IPS-NIHi11 (cell line): ENCODE results near the gene NDUFB2.
A peak's percentile ranks its signal among the peaks of the same experiment; 100 is the strongest.
"Not testable (repeated sequence)": the region's sequence is repeated elsewhere in the genome, so short reads cannot be mapped to it uniquely, and the experiment has no call there.

Source experiments
- DNase-seq: peaks from one replicate; pipeline ENCODE4 v3.0.0; 2012; ENCODE audit warnings: mixed read lengths, low spot score

The NDUFB2 gene

GRCh38 chr7:140696680-140697446, at the start of gene NDUFB2:
Gene NDUFB2, plus strand, starts transcription at chr7:140696708. Its CDS starts 37 bp downstream, at chr7:140696745.
- DNase-seq: peak; percentile 88

GRCh38 chr7:140646931-140647647, 49.4 kb upstream of the NDUFB2 start:
- DNase-seq: peak; percentile 81

GRCh38 chr7:140649556-140650205, 46.8 kb upstream of the NDUFB2 start:
- no peak for DNase-seq

- DNase-seq: no peak
Observed at GRCh38 chr7:140650367-140650766, 46.1 kb upstream of the NDUFB2 start.

DNA sequence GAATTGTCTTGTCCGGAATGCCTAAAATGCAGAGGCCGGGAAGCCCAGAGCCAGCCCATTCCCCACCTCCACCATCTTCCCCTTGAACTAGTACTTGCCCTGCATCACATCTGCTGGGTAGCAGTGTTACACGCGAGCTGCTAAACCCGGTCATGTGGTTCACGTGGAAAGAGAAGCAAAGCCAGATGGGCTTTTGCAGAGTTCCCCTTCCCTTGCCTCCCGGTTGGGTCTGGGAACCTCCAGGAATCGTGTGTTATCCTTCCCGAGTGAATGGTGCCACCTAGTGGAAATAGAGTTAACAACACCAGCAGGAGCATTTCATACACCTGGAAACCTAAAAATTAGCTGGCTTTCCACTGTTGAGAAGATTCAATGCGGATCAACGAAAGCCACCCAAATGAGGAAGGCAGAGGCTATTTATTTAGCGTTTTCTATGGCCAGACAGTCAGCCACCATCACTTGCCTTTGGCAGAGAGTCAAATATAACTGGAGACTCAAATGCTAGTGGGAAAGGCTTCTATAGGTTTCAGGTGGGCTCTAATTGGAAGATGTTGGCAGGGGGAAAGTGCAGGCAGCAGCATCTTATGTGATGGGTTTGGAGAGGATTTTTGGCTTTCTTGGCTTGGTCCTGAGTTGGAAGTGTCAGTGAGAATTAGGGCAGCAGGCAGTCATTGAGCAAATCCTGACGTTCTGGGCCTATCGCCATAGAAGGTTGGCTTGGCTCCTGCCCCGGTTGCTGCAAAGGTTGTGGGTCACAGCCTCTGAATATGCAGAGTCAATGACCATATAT, 43.0 kb upstream of the NDUFB2 start:
- DNase-seq: peak; percentile 83

GRCh38 chr7:140654109-140654387, 42.5 kb upstream of the NDUFB2 start:
- no peak for DNase-seq

GRCh38 chr7:140654661-140655060, 41.8 kb upstream of the NDUFB2 start:
- no peak for DNase-seq

DNA sequence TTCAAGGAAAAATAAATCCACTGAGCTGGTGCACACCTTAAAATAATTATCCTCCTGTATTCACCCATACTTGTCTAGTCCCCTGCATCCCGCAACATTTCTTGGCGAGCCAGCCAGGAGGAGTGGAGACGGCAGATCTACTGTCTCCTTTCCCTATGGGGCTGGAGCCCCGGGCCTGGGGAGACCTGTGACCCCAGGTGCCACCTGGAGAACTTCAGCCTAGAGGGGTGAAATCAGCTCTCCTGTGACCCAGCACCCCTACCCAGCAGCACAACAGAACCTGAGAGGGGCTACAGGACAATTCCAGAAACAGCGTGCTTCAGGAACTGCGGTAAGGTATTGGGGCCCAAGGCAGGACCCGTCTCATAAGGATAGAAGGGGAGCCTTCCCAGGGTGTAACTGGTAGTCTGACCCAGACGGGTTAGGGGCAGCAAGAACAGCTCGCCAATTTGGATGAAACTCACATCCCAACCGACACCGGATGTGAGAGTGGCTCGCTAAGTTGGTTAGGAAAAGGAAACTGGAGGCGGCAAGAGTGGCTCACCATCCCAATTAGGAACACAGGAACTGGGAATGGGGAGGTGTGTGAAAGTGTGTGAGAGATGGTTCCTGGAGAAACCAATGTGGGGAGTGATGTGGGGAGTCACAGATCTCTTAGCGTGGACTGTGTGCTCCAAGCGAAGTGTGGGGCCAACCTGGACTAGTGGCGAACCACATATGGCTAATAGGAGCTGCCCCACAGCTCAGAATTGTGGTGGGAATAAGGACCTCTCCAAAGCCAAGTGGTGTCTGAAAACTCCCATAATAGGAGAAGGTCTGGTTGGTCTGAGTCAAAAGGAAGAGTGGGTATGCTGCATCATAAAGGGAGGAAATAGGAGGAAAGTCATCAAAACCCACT, 40.7 kb upstream of the NDUFB2 start:
- no peak for DNase-seq

DNA sequence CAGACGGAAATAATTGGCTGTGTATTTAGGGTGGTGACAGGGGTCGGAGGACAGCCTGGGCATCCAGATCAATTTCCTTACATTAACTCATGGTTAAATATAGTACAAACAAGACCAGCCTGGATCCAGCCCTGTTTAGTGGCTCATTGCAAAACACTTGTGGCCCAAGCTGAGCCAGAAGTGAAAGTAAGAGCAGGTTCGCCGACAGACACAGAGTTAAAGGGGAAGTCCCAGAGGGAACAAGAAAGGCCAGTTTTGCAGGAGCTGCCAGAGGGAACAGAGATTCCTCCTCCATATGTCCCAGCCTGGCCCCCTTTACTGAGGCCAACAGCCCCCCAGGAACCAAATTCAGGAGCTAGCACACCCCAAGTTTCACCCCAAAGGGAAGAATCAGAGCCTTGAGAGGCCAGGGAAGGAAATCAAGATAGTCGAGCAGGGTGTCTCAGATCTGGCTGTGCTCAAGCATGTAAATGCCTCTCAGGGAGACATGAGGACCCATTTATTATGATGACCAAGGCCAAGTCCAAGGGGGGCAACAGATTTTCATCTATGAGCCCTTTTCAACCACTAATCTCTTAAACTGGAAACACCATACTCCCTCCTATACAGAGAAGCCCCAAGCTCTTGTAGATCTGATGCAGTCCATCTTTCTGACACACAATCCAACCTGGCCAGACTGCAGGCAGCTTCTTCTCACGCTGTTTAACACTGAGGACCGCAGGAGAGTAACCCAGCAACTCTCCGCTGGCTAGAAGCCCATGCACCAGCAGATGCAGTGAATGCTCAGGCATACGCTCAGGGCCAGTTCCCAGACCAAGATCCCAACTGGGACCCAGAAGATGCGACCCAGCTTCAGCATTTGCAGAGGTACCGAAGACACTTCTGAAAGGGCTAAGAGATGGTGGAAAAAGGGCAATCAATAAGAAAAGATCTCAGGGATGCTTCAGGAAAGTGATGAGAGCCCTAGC, 39.7 kb upstream of the NDUFB2 start:
- DNase-seq: no peak

- no peak for DNase-seq
Observed at GRCh38 chr7:140657891-140658290, 38.6 kb upstream of the NDUFB2 start.

GRCh38 chr7:140659856-140660255, 36.7 kb upstream of the NDUFB2 start:
- DNase-seq: no peak

- no peak for DNase-seq
Observed at GRCh38 chr7:140661124-140661523, 35.4 kb upstream of the NDUFB2 start.

- not testable (repeated sequence) for DNase-seq
Observed at GRCh38 chr7:140662938-140663337, 33.6 kb upstream of the NDUFB2 start.

DNA sequence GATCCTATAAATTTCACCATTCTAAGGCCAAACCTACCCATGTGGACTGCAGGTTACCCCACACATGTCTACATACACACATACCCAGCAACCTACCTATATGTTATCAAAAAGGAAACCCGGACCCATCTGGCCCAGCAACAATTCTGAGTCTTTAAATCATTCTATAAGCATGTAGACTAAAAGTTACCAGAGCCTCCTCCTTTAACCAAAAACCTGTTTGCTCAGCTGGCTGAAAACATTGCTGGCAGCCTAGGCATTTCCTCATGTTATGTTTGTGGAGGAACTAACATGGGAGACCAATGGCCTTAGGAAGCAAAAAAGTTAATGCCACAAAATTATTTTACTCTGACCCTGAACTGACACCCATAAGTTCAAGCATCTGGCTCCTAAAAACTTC, 29.0 kb upstream of the NDUFB2 start:
- DNase-seq: no peak

DNA sequence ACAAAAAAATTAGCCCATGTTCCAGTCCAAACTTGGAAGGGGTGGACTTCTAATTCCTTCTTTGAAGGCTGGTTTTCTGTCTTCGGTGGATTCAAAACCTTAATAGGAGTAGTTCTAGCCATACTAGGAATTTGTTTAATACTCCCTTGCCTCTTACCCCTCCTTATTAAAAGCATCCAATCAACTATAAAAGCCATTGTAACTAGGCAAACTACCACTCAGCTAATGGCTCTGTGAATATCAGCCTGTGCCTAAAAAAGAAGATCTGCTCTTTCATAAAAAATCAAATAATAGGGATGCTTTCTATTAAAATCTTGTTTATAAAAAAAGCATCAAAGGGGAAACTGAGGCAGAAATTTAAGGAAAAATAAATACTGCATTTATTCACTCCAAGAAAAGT, 27.9 kb upstream of the NDUFB2 start:
- DNase-seq: no peak

GRCh38 chr7:140669352-140669751, 27.2 kb upstream of the NDUFB2 start:
- no peak for DNase-seq

DNA sequence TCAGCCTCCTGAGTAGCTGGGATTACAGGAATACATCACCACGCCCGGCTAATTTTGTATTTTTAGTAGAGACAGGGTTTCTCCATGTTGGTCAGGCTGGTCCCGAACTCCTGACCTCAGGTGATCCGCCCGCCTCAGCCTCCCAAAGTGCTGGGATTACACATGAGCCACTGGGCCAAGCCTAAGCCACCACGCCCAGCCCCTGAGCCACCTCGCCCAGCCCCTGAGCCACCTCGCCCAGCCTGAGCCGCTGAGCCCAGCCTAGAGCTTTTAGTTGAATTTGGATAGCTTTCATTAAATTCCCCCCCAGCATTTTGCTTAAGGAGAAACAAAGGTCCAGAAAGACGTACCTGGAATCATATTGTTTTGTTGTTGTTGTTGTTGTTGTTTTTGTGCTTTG, 26.6 kb upstream of the NDUFB2 start:
- not testable (repeated sequence) for DNase-seq

DNA sequence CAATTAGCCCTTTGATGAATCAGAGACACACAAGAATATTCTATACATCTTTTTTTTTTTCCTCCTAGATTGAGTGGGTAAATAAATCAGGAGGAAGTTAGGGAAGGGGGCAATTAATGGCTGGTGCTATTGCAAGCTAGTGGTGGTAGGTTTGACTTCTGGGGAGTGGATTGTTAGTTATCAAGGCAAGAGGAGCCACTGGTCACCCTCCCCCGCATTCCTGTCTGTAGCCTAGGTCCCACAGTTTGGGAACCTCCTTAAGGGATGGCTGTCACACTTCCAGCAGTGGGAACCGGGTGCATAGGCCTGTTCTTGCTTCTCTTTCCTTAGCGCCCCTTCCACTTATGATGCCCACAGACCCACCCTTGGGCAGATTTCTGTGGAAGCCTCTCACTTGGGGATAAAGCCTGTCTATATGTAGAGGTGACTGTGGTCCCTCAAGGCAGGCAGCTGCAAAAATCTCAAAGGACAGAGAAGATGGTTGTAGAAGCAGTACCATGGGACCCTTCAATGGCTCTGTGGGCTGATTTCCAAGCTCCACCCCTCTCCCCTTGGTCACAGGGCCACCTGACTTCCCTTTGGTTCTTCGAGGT, 26.1 kb upstream of the NDUFB2 start:
- DNase-seq: no peak

DNA sequence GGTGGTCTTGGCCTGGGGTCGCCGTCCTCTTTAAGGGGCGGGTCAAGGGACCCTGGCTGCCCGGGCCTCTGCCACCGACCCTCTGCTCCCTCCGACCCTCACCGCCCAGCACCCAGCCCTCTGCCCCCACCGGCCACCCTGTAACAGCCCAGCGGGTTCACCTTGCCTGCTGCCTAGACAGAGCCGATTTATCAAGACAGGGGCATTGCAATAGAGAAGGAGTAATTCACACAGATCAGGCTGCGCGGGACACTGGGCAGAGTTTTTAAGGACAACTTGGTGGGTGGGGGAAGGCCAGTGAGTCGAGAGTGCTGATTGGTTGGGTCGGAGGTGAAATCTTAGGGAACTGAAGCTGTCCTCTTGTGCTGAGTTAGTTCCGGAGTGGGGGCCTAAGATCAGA, 24.5 kb upstream of the NDUFB2 start:
- DNase-seq: no peak
